ENCODE measurements around the gene BIK.

GRCh38 chr22:43177479-43177878 lies 66.9 kb downstream of the BIK start:
- TF ChIP-seq CTCF (IDR thresholded peaks at IDR 0.05 in 8 of 11, conservative IDR thresholded peaks at IDR 0.05 in 3 of 11) (no peak), POLR2A (IDR thresholded peaks at IDR 0.05) (no peak), POLR2AphosphoS5 (IDR thresholded peaks at IDR 0.05) (no peak)

Measured in spleen (tissue), 7 donors.